Endothelial cell of umbilical vein (primary cell): Measurements from ENCODE around the gene FTH1. TPM values are rescaled to one million over a fixed set of nuclear protein-coding genes. Genes with fewer than 3 reads are reported as not detected.

Experiments used
- BruUV-seq: library from RNA; stranded (reverse); fragments of 400-500 nt; replicated peaks from 2 replicates; lab custom pipeline; 2021; lab: Mats Ljungman, UMichigan
- CTCF ChIA-PET: fragments of 300-600, 350-600 bp; sonication (Branson Sonifier 250); formaldehyde crosslinking; loops from one replicate; lab custom pipeline; 2021; ENCODE audit warnings: antibody characterized with exemption, inconsistent platforms; lab: Charles Lee
- POLR2A ChIA-PET: fragments of 300-600, 350-600 bp; sonication (Branson Sonifier 250); formaldehyde crosslinking; loops from one replicate; lab custom pipeline; 2021; ENCODE audit warnings: antibody characterized with exemption, inconsistent platforms; lab: Charles Lee
- DNase-seq: peaks from one replicate; pipeline ENCODE4 v3.0.0-alpha.2; 2011; ENCODE audit warnings: low read depth, low spot score
- FAIRE-seq: peaks from 2 replicates; lab custom pipeline; 2011; peaks lifted over from hg19 to GRCh38; lab: Jason Lieb, UNC
- H2AFZ ChIP-seq: 2 replicates; pipeline ENCODE4 v1.6.0; 2012; ENCODE audit warnings: low read depth, low read length, control low read depth, inconsistent platforms
- H3K27ac ChIP-seq: 2 replicates; pipeline ENCODE4 v1.5.1; 2011; ENCODE audit warnings: low read depth, mild to moderate bottlenecking, control low read depth, low read length, moderate library complexity; ENCODE audit not compliant: insufficient read depth
- H3K27me3 ChIP-seq, 2 experiments: 2 replicates each; pipeline versions ENCODE4 v1.6.0 to v1.6.1; 2011; ENCODE audit warnings: low read length in 2 of 2, mixed read lengths in 1 of 2; ENCODE audit not compliant: control insufficient read depth in 2 of 2, insufficient read depth in 2 of 2
- H3K36me3 ChIP-seq, 2 experiments: 2 replicates in 1 of 2; 3 replicates in 1 of 2; pipeline ENCODE4 v1.5.1; 2011; ENCODE audit warnings: low read length in 2 of 2, mild to moderate bottlenecking in 1 of 2, moderate library complexity in 1 of 2; ENCODE audit not compliant: control insufficient read depth in 2 of 2, insufficient read depth in 2 of 2; ENCODE audit errors: extremely low read depth in 1 of 2
- H3K4me1 ChIP-seq: 3 replicates; pipeline ENCODE4 v1.5.1; 2011; ENCODE audit warnings: mild to moderate bottlenecking, low read length; ENCODE audit not compliant: control insufficient read depth, insufficient read depth; ENCODE audit errors: extremely low read depth
- H3K4me2 ChIP-seq: 2 replicates; pipeline ENCODE4 v1.6.1; 2011; ENCODE audit warnings: low read length, control low read depth, mixed read lengths; ENCODE audit not compliant: insufficient read depth
- H3K4me3 ChIP-seq, 3 experiments: fragments of 200-600 bp in 1 of 3; sonication (generic), shearing (Covaris generic) in 1 of 3; replicated peaks in 1 of 3; 2 replicates each; pipeline ENCODE4 v1.5.1; 2011 to 2016; ENCODE audit warnings: control low read depth in 3 of 3, low read length in 3 of 3, mild to moderate bottlenecking in 2 of 3, inconsistent platforms in 1 of 3, low read depth in 1 of 3, moderate library complexity in 1 of 3; ENCODE audit not compliant: insufficient read depth in 1 of 3
- H3K79me2 ChIP-seq: 2 replicates; pipeline ENCODE4 v1.6.0; 2012; ENCODE audit warnings: low read length, inconsistent platforms; ENCODE audit not compliant: control insufficient read depth, insufficient read depth
- H3K9ac ChIP-seq: replicated peaks from 2 replicates; pipeline ENCODE3; 2011; ENCODE audit warnings: low read length, control low read depth; ENCODE audit not compliant: insufficient read depth; ENCODE audit errors: extremely low read depth
- H3K9me1 ChIP-seq: replicated peaks from 3 replicates; pipeline ENCODE4 v1.6.0; 2011; ENCODE audit warnings: mild to moderate bottlenecking, low read length; ENCODE audit not compliant: control insufficient read depth, insufficient read depth; ENCODE audit errors: extremely low read depth
- H3K9me3 ChIP-seq: replicated peaks from 2 replicates; pipeline ENCODE4 v1.5.1; 2012; ENCODE audit warnings: low read length, inconsistent platforms; ENCODE audit not compliant: control insufficient read depth, insufficient read depth
- H4K20me1 ChIP-seq: replicated peaks from 2 replicates; pipeline ENCODE3; 2011; ENCODE audit warnings: mild to moderate bottlenecking, low read length; ENCODE audit not compliant: control insufficient read depth, insufficient read depth; ENCODE audit errors: extremely low read depth
- CTCF ChIP-seq, 2 donors: IDR thresholded peaks; 1 replicate in 1 of 2; 2 replicates in 1 of 2; pipeline ENCODE4 v1.5.1; 2011; ENCODE audit warnings: low read length in 2 of 2, mild to moderate bottlenecking in 2 of 2, moderate library complexity in 2 of 2, control low read depth in 1 of 2, inconsistent platforms in 1 of 2, low read depth in 1 of 2; ENCODE audit not compliant: insufficient read depth in 1 of 2; ENCODE audit errors: extremely low read depth in 1 of 2
- EZH2 ChIP-seq: IDR thresholded peaks from 2 replicates; pipeline ENCODE4 v1.6.1; 2012; ENCODE audit warnings: borderline replicate concordance, low read depth, mild to moderate bottlenecking, moderate library complexity, low read length, inconsistent platforms; ENCODE audit not compliant: severe bottlenecking
- FOS ChIP-seq: IDR thresholded peaks from 2 replicates; pipeline ENCODE4 v1.6.1; 2011; ENCODE audit warnings: mild to moderate bottlenecking, low read length, moderate library complexity, borderline replicate concordance; ENCODE audit not compliant: insufficient read depth
- GATA2 ChIP-seq: IDR thresholded peaks from 2 replicates; pipeline ENCODE4 v1.7.0; 2011; ENCODE audit warnings: low read depth, mild to moderate bottlenecking, moderate library complexity, mixed read lengths, low read length; ENCODE audit not compliant: insufficient read length, insufficient read depth
- JUN ChIP-seq: IDR thresholded peaks from 2 replicates; pipeline ENCODE4 v1.6.1; 2011; ENCODE audit warnings: borderline replicate concordance, low read depth; ENCODE audit not compliant: insufficient read length, insufficient read depth
- MAX ChIP-seq: IDR thresholded peaks from 2 replicates; pipeline ENCODE4 v1.6.1; 2011; ENCODE audit not compliant: insufficient read depth, insufficient read length
- MYC ChIP-seq: IDR thresholded peaks from one replicate; pipeline ENCODE4 v1.6.1; 2011; ENCODE audit warnings: mild to moderate bottlenecking, low read depth, low read length
- POLR2A ChIP-seq: IDR thresholded peaks from 2 replicates; pipeline ENCODE4 v1.6.1; 2012; ENCODE audit warnings: low read depth, mild to moderate bottlenecking, control low read depth, low read length
- POLR2AphosphoS5 ChIP-seq: IDR thresholded peaks from 2 replicates; pipeline ENCODE4 v1.6.1; 2012; ENCODE audit warnings: low read depth, mild to moderate bottlenecking, control low read depth, low read length, moderate library complexity; ENCODE audit not compliant: insufficient read depth
- dilution Hi-C: fragments of 300-500 bp; cut with MboI; formaldehyde crosslinking; loops from one replicate; pipeline ENCODE4 v1.15.0; 2019; ENCODE audit warnings: low sequenced_read_pairs; ENCODE audit not compliant: extremely low pct_ligation_motif_present
- intact Hi-C: fragments of 100-400 bp; cut with micrococcal nuclease; formaldehyde crosslinking; loops from one replicate; pipeline ENCODE4 v1.10.0; 2022
- polyA plus RNA-seq, 4 experiments: library from polyadenylated mRNA; depleted of rRNA in 3 of 4; stranded (reverse) in 3 of 4; unstranded in 1 of 4; fragments of >200 nt; gene quantifications; 2 replicates each; pipeline versions ENCODE4 v1.2.1 to v1.2.3, GENCODE V29; 2011 to 2012; ENCODE audit warnings: missing spikeins in 1 of 4
- total RNA-seq: library from RNA; stranded (reverse); gene quantifications from 2 replicates; pipeline ENCODE4 v1.2.3, GENCODE V29; 2021

The FTH1 gene
- total and polyA plus RNA-seq, 2 donors (not counting 3 experiments of a cell fraction or from before 2014, with no cell fraction given): 1,177 to 2,501 TPM

GRCh38 chr11:61927501-61927900 is 39.9 kb downstream of the FTH1 start:
- Histone ChIP-seq H4K20me1 (no peaks in the 10 kb centered on the region), H2AFZ (no peak overlapping the region), H3K9ac (no peak overlapping the region), H3K27ac (no peak overlapping the region), H3K36me3 (no peaks in the 10 kb centered on the region), H3K4me2 (no peak overlapping the region), H3K79me2 (no peaks in the 10 kb centered on the region), H3K4me1 (no peaks in the 10 kb centered on the region), H3K9me3 (no peaks in the 10 kb centered on the region), H3K9me1 (no peaks in the 10 kb centered on the region), H3K4me3 (no peak overlapping the region), H3K27me3 (peaks cover 8 to 13% of the 10 kb centered on the region in 2 experiments)
- dilution Hi-C loops (loop anchor here (10.0 kb wide), 1 partner anchor 177 kb away; no protein-coding TSS in a partner anchor), intact Hi-C loops (no loop called here)
- no TSS peak for BruUV-seq
- POLR2A ChIA-PET: no interaction called here
- CTCF ChIA-PET: interaction anchor here (3.8 kb wide), 1 partner anchor 29 kb away, joined by 18 read pairs; no protein-coding TSS in a partner anchor
- FAIRE-seq (no peak), DNase-seq (no peak)
- TF ChIP-seq CTCF (IDR thresholded peaks at IDR 0.05; ENCODE audit: extremely low read depth in 1 of 2, insufficient read depth in 1 of 2, low read depth in 1 of 2, low read length in 2 of 2) (no peak), GATA2 (no peak), POLR2AphosphoS5 (no peak), FOS (no peak), JUN (no peak)

- Histone ChIP-seq H3K4me2 (no peak overlapping the region), H4K20me1 (no peaks in the 10 kb centered on the region), H3K9me1 (no peaks in the 10 kb centered on the region), H3K4me3 (no peak overlapping the region), H3K4me1 (no peaks in the 10 kb centered on the region), H3K9ac (no peak overlapping the region), H3K27ac (no peak overlapping the region), H3K79me2 (no peaks in the 10 kb centered on the region), H3K36me3 (no peaks in the 10 kb centered on the region), H3K9me3 (no peaks in the 10 kb centered on the region), H2AFZ (no peak overlapping the region), H3K27me3 (peaks cover 7 to 14% of the 10 kb centered on the region in 2 experiments)
- intact Hi-C loops: no loop called here
- ChIA-PET CTCF (interaction anchor here (0.7 to 2.0 kb wide), 4 partner anchors 17 to 156 kb away, joined by 3 to 9 read pairs (median 4); no protein-coding TSS in a partner anchor), POLR2A (no interaction called here)
- FAIRE-seq (no peak), DNase-seq (no peak)
- no TSS peak for BruUV-seq
- dilution Hi-C loops: loop anchor here (10.0 kb wide), 1 partner anchor 179 kb away; no protein-coding TSS in a partner anchor
- TF ChIP-seq MYC: no peak
- TF ChIP-seq MAX: no peak
- no peak for TF ChIP-seq FOS
- no peak for TF ChIP-seq JUN
- no peak for TF ChIP-seq CTCF (IDR thresholded peaks at IDR 0.05; ENCODE audit: extremely low read depth in 1 of 2, insufficient read depth in 1 of 2, low read depth in 1 of 2, low read length in 2 of 2)
- no peak for TF ChIP-seq POLR2A
- TF ChIP-seq POLR2AphosphoS5: no peak
- TF ChIP-seq GATA2: no peak
- TF ChIP-seq EZH2: no peak
Measured at GRCh38 chr11:61926235-61926634, 41.2 kb downstream of the FTH1 start.
